ENCODE data around the gene PTF1A. TPM values are rescaled to one million over a fixed set of nuclear protein-coding genes. Genes with fewer than 3 reads are reported as not detected.
A peak's percentile ranks its signal among the peaks of the same experiment; 100 is the strongest.

The PTF1A gene
- total RNA-seq, 2 donors from 2014 or later = not detected

- no peak for TF ChIP-seq CTCF (IDR thresholded peaks at IDR 0.05)
- Histone ChIP-seq H3K9me3 (no peaks in the 10 kb centered on the region), H3K4me3 (peak overlapping the region in 1 of 2 donors; percentile 27), H3K27ac (no peak overlapping the region), H3K27me3 (peaks cover 18 to 39% of the 10 kb centered on the region in 2 donors), H3K4me1 (peaks cover 0 to 26% of the 10 kb centered on the region in 2 donors), H3K36me3 (no peaks in the 10 kb centered on the region)
- DNase-seq (ENCODE audit: low spot score) = no peak
These were observed 3.1 kb downstream of the PTF1A start for GRCh38 chr10:23194966-23195845.

DNA sequence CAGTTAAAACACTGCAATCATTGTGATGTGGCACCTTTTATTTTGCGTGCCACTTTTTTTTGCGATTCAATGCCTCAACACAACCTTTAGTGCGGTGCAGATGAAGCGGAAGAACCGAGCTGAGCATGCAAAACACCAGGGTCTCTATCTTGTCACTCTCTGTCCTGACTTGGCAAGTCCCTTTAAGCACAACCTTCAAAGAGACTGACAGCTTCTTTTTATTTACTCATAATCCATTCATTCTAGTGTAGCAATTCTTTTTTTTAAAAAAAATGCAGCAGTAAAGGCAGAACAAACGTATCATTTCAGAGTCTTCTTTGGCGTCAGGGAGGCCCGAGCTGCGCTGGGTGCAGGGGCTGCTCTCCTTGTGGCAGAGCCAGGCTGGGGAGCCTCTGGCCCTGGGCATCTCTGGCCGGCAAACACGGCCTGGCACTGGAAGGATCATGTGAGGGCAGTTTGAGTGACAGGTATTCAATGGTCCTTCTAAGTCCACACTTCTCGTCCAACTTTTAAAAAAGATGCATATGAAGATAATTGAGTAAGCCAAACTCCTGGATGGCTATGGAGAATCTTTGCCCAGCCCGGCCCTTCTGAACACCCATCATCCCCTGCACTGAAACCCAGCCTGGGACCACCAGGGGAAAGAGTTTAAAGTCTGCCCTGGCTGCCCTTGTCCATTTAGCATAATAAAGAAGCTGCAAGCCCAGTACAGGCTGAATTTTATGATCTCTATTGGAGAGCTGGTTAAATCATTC, 3.9 kb downstream of the PTF1A start:
- peaks cover 0 to 26% of the 10 kb centered on the region in 2 donors for H3K4me1 ChIP-seq
- no peak for DNase-seq (ENCODE audit: low spot score)
- H3K4me3 ChIP-seq = no peak overlapping the region
- TF ChIP-seq CTCF (IDR thresholded peaks at IDR 0.05) = no peak
- no peak overlapping the region for H3K27ac ChIP-seq
- H3K27me3 ChIP-seq = peaks cover 15 to 39% of the 10 kb centered on the region in 2 donors
- no peaks in the 10 kb centered on the region for H3K36me3 ChIP-seq
- no peaks in the 10 kb centered on the region for H3K9me3 ChIP-seq

DNA sequence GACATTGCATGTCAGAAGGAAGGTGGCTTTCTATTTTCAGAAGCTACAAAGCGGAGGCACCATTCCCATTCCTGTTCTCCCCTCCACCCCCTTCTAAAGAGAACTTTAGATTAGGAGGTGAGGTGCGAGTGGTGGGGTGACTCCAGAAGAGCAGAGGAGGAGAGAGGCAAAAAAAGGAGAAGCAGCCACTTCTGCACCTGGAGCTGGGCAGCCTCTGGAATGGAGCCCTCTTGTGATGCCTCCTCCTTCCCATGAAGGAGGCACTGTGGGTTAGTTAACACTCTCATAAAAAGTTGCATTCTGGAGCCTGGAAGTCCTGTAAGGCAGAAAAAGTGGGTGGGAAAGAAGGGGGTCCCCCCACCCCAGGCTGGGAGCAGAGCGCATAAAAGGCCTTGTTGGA, 4.8 kb downstream of the PTF1A start:
- Histone ChIP-seq H3K27ac (no peak overlapping the region), H3K4me3 (no peak overlapping the region), H3K27me3 (peaks cover 15 to 32% of the 10 kb centered on the region in 2 donors), H3K9me3 (no peaks in the 10 kb centered on the region), H3K4me1 (peaks cover 0 to 19% of the 10 kb centered on the region in 2 donors), H3K36me3 (no peaks in the 10 kb centered on the region)
- no peak for DNase-seq (ENCODE audit: low spot score)
- TF ChIP-seq CTCF (IDR thresholded peaks at IDR 0.05) = no peak

GRCh38 chr10:23197416-23197861, 5.3 kb downstream of the PTF1A start:
- TF ChIP-seq CTCF (IDR thresholded peaks at IDR 0.05) = no peak
- no peak for DNase-seq (ENCODE audit: low spot score)
- peaks cover 15 to 26% of the 10 kb centered on the region in 2 donors for H3K27me3 ChIP-seq

DNA sequence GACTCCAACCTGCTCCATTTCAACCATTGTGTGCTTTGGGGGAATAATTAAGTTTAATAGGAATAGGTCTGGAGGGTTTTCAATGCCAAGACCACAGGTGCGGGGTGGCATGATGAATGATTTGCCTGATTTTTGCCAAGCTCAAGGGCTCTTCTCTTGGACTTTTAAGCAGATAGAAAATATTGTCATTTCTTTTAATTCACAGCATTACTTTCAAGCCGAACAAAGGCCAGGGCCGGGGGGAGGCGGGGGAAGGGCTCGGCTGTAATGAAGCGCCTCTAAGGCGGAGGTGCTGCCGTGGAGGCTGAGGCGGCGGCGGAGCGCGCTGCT, 6.5 kb downstream of the PTF1A start:
- peaks cover 0 to 12% of the 10 kb centered on the region in 2 donors for H3K4me1 ChIP-seq
- H3K9me3 ChIP-seq = no peaks in the 10 kb centered on the region
- no peak for TF ChIP-seq CTCF (IDR thresholded peaks at IDR 0.05)
- H3K27me3 ChIP-seq = peaks cover 12 to 25% of the 10 kb centered on the region in 2 donors
- H3K27ac ChIP-seq = no peak overlapping the region
- no peak for DNase-seq (ENCODE audit: low spot score)
- no peaks in the 10 kb centered on the region for H3K36me3 ChIP-seq
- H3K4me3 ChIP-seq = no peak overlapping the region

More at GRCh38 chr10:23197416-23197861, 5.3 kb downstream of the PTF1A start:
- Histone ChIP-seq H3K4me1 (peaks cover 0 to 14% of the 10 kb centered on the region in 2 donors), H3K4me3 (no peak overlapping the region), H3K27ac (no peak overlapping the region), H3K9me3 (no peaks in the 10 kb centered on the region), H3K36me3 (no peaks in the 10 kb centered on the region)
